Naive thymus-derived CD4-positive, alpha-beta T cell (primary cell): ENCODE data around the gene CD38. TPM values are rescaled to one million over a fixed set of nuclear protein-coding genes. Genes with fewer than 3 reads are reported as not detected.

Experiments used
- ATAC-seq: fragments of 150-1000 bp; cut with Tn5 transposase; 2 replicates; pipeline ENCODE4 v1.10.0; 2021; ENCODE audit warnings: mild to moderate bottlenecking, moderate library complexity
- CTCF ChIA-PET: fragments of 350-600 bp; sonication (Branson Sonifier 250); formaldehyde crosslinking; loops from one replicate; lab custom pipeline; 2021; ENCODE audit warnings: antibody characterized with exemption; lab: Charles Lee
- POLR2A ChIA-PET: fragments of 350-600 bp; sonication (Branson Sonifier 250); formaldehyde crosslinking; loops from one replicate; lab custom pipeline; 2021; ENCODE audit warnings: antibody characterized with exemption, inconsistent platforms; lab: Charles Lee
- DNase-seq, 9 donors: peaks; one replicate each; pipeline versions ENCODE4 v3.0.0 to v3.0.0-alpha.2; 2020 to 2022; ENCODE audit warnings: mixed read lengths in 1 of 9
- H3K27ac ChIP-seq: one replicate; pipeline ENCODE4 v1.7.0; 2013; ENCODE audit warnings: mild to moderate bottlenecking, low read depth, low read length, moderate library complexity
- H3K27me3 ChIP-seq, 2 donors: one replicate each; pipeline ENCODE4 v1.7.0; 2013; ENCODE audit warnings: low read length in 2 of 2, mild to moderate bottlenecking in 2 of 2, moderate library complexity in 2 of 2; ENCODE audit not compliant: control insufficient read depth in 2 of 2, insufficient read depth in 2 of 2
- H3K36me3 ChIP-seq, 3 experiments: 1 replicate in 2 of 3; 2 replicates in 1 of 3; pipeline ENCODE4 v1.7.0; 2013; ENCODE audit warnings: low read length in 3 of 3, mild to moderate bottlenecking in 3 of 3, moderate library complexity in 1 of 3; ENCODE audit not compliant: insufficient read depth in 3 of 3, control insufficient read depth in 2 of 3
- H3K4me1 ChIP-seq, 2 donors: one replicate each; pipeline ENCODE4 v1.7.0; 2013; ENCODE audit warnings: low read length in 2 of 2, mild to moderate bottlenecking in 2 of 2, moderate library complexity in 1 of 2; ENCODE audit not compliant: control insufficient read depth in 2 of 2, insufficient read depth in 2 of 2
- H3K4me3 ChIP-seq: 2 replicates; pipeline ENCODE4 v1.7.0; 2013; ENCODE audit warnings: mild to moderate bottlenecking, low read length
- H3K9me3 ChIP-seq, 3 experiments: 1 replicate in 2 of 3; 2 replicates in 1 of 3; pipeline ENCODE4 v1.7.0; 2013; ENCODE audit warnings: low read length in 3 of 3; ENCODE audit not compliant: control insufficient read depth in 2 of 3
- H3K27ac Mint-ChIP-seq, 9 donors: one replicate each; pipeline ENCODE4 v1.8.0; 2020 to 2022; ENCODE audit warnings: mixed read lengths in 9 of 9, mild to moderate bottlenecking in 8 of 9, moderate library complexity in 5 of 9, inconsistent platforms in 2 of 9
- H3K27me3 Mint-ChIP-seq, 5 donors: one replicate each; pipeline ENCODE4 v1.8.0; 2021 to 2022; ENCODE audit warnings: mixed read lengths in 5 of 5, mild to moderate bottlenecking in 1 of 5
- H3K36me3 Mint-ChIP-seq, 5 donors: one replicate each; pipeline ENCODE4 v1.8.0; 2020 to 2022; ENCODE audit warnings: mixed read lengths in 5 of 5, mild to moderate bottlenecking in 3 of 5, inconsistent platforms in 1 of 5
- H3K4me1 Mint-ChIP-seq, 7 donors: one replicate each; pipeline ENCODE4 v1.8.0; 2020 to 2022; ENCODE audit warnings: mixed read lengths in 7 of 7, mild to moderate bottlenecking in 3 of 7, inconsistent platforms in 1 of 7
- H3K4me3 Mint-ChIP-seq, 10 donors: one replicate each; pipeline ENCODE4 v1.8.0; 2020 to 2022; ENCODE audit warnings: mild to moderate bottlenecking in 10 of 10, mixed read lengths in 10 of 10, moderate library complexity in 6 of 10, inconsistent platforms in 2 of 10
- H3K9me3 Mint-ChIP-seq, 11 donors: one replicate each; pipeline ENCODE4 v1.8.0; 2020 to 2022; ENCODE audit warnings: mixed read lengths in 11 of 11, mild to moderate bottlenecking in 4 of 11, inconsistent platforms in 1 of 11, moderate library complexity in 1 of 11
- intact Hi-C, 2 donors: fragments of 100-400 bp; cut with micrococcal nuclease; formaldehyde crosslinking; loops; one replicate each; pipeline ENCODE4 v1.15.1; 2023
- polyA plus RNA-seq, 2 donors: library from polyadenylated mRNA; unstranded; fragments of 300-500 nt; fragmentation: Illumina TruSeq; gene quantifications; one replicate each; pipeline ENCODE4 v1.2.3, GENCODE V29; 2021
- total RNA-seq, 6 experiments: library from RNA in 5 of 6; stranded (reverse) in 5 of 6; gene quantifications; 1 replicate in 5 of 6; 2 replicates in 1 of 6; pipeline ENCODE4 v1.2.3 and lab custom pipeline; 2021 to 2026

The CD38 gene
- total and polyA plus RNA-seq, 7 experiments from 2014 or later, result 5.6 to 189 (median 14.0) TPM

DNA sequence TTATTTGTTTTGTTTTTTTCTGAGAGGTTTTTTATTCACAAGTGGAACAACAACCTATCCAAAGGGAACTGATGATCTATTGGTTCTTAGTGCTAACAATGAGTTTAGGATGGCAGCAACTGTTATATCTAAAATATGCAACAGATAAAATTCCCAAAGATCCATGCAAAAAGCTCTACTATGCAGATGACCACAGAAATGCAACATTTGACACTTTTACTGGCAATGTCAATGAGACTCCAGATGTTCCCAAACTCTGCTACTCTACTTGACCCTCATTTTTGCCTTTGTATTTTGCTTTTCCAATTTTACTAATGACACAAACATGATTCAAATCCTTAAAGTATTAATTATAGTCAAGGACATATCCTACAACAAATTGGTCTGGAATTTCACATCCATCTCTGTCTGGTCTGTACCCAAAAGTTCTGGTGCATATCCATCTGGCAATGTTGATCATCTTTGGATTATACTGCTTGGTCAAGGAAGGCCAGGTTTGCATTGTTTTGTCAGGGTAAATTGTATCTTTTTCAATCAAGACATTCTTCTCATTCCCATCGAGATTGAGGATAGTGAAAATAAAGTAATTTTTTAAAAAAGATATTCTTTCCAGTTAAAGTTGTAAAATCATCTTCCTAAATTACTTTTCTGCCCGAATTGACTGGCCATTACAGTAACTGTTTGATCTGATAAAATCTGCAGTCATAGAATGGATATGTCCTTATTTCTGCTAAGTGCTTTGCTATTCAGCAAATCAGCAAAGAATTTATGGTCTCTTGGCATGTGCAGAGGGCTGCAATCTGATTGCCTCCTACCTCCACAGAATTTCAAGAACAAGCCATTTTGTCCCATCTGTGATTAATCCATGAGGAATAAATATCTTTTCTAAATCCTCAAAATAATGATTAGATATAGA is 86.8 kb downstream of the CD38 start:
- ChIA-PET CTCF (no interaction called here), POLR2A (no interaction called here)
- peaks cover 0 to 4% (median 0%) of the 10 kb centered on the region in 11 donors for H3K9me3 Mint-ChIP-seq

DNA sequence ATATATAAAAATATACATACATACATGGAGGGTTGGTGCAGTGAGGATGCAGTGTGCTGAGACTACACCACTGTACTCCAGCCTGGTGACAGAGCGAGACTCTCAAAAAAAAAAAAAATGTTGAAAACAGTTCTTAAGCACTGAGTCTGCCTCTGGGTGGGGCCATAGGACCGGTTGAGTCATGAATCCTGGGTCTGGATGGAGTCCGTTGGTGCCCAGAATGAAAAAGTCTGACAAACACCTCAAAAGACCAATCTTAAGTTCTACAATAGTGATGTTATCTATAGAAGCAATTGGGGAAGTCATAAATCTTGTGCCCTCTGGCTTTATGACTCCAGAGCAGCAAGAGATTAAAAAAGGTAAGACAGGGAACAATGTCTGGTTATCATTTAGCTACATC is 90.0 kb downstream of the CD38 start:
- no peak overlapping the region for H3K27ac ChIP-seq
- peaks cover 0 to 7% (median 0%) of the 10 kb centered on the region in 5 donors for H3K36me3 Mint-ChIP-seq
- DNase-seq (peak in 1 of 9 donors; percentile 8), ATAC-seq (no peak)
- peaks cover 0 to 17% (median 5%) of the 10 kb centered on the region in 5 donors for H3K27me3 Mint-ChIP-seq
- ChIA-PET POLR2A (no interaction called here), CTCF (no interaction called here)
- H3K4me3 Mint-ChIP-seq, result no peak overlapping the region
- H3K4me1 ChIP-seq, result no peaks in the 10 kb centered on the region
- no peak overlapping the region for H3K4me3 ChIP-seq
- H3K9me3 ChIP-seq, result no peaks in the 10 kb centered on the region
- no peaks in the 10 kb centered on the region for H3K27me3 ChIP-seq
- H3K9me3 Mint-ChIP-seq, result peaks cover 0 to 6% (median 0%) of the 10 kb centered on the region in 11 donors
- no peak overlapping the region for H3K27ac Mint-ChIP-seq
- no peaks in the 10 kb centered on the region for H3K4me1 Mint-ChIP-seq
- intact Hi-C loops, result loop anchor here in 1 of 2 donors (10.0 kb wide), 1 partner anchor 133 kb away; no protein-coding TSS in a partner anchor
- H3K36me3 ChIP-seq, result no peaks in the 10 kb centered on the region

More for the DNA sequence above, 86.8 kb downstream of the CD38 start:
- no peaks in the 10 kb centered on the region for H3K27me3 ChIP-seq
- H3K4me1 ChIP-seq, result no peaks in the 10 kb centered on the region
- H3K36me3 ChIP-seq, result no peaks in the 10 kb centered on the region
- ATAC-seq (no peak), DNase-seq (no peak)
- Mint-ChIP-seq H3K27ac (no peak overlapping the region), H3K36me3 (no peaks in the 10 kb centered on the region), H3K4me1 (no peaks in the 10 kb centered on the region), H3K27me3 (peaks cover 0 to 7% (median 0%) of the 10 kb centered on the region in 5 donors), H3K4me3 (no peak overlapping the region)
- no peaks in the 10 kb centered on the region for H3K9me3 ChIP-seq
- no peak overlapping the region for H3K27ac ChIP-seq
- intact Hi-C loops, result loop anchor here in 1 of 2 donors (10.0 kb wide), 1 partner anchor 130 kb away; no protein-coding TSS in a partner anchor
- no peak overlapping the region for H3K4me3 ChIP-seq

DNA sequence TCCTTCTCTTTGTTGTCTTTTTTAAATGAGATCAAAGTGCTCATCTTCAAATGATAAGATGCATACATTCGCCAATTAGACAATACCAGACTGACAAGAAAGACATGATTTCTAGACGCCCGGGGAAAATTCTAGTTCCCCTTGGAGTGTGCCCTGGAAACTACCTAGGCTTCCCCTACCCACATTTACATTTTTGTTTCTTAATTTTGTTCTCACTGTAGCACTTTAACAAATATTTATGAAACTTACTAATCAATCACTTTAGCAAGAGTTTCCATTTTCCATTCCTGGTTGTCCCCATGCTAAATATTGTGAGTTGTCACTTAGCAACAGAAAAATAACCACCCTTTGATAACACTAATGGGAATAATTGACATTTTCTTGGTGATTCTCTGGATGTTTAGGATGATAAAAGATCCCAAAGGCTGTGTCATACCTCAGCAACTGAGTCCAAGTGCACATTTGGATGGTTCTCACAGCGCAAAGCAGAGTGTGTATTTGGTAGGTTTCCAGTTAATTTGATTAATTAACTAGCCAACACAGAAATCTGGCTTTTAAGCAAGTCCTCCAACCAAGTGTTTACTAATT is 90.8 kb downstream of the CD38 start:
- ATAC-seq (no peak), DNase-seq (no peak)
- intact Hi-C loops, result loop anchor here in 1 of 2 donors (10.0 kb wide), 1 partner anchor 134 kb away; no protein-coding TSS in a partner anchor
- H3K27me3 Mint-ChIP-seq, result peaks cover 0 to 19% (median 5%) of the 10 kb centered on the region in 5 donors
- no peak overlapping the region for H3K4me3 Mint-ChIP-seq
- no peaks in the 10 kb centered on the region for H3K27me3 ChIP-seq
- H3K27ac Mint-ChIP-seq, result peak overlapping the region in 1 of 9 donors; percentile 10
- peaks cover 0 to 6% (median 0%) of the 10 kb centered on the region in 11 donors for H3K9me3 Mint-ChIP-seq
- H3K27ac ChIP-seq, result no peak overlapping the region
- CTCF ChIA-PET, result no interaction called here
- H3K9me3 ChIP-seq, result no peaks in the 10 kb centered on the region
- no peak overlapping the region for H3K4me3 ChIP-seq
- no peaks in the 10 kb centered on the region for H3K36me3 ChIP-seq
- H3K36me3 Mint-ChIP-seq, result peaks cover 0 to 7% (median 0%) of the 10 kb centered on the region in 5 donors
- no peaks in the 10 kb centered on the region for H3K4me1 ChIP-seq
- POLR2A ChIA-PET, result no interaction called here
- no peaks in the 10 kb centered on the region for H3K4me1 Mint-ChIP-seq

DNA sequence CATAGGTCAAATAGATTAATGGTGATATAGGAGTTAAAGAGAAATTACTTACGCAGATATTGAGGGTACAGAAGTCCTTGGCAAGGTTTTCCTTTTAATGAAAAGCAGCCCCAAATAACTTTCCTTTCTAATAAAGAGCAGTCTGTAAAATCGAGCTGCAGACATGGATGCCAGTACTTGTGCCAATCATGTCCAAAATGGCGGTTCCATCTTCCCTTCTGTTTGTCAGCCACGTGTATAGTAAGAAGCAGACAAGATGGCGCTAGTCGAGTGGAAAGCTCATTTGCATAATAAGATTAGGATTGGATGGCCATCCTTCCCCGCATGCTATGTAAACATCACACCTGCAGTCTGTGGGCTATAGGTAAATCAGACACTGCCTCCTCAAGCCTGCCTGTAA is 92.0 kb downstream of the CD38 start:
- CTCF ChIA-PET, result interaction anchor here (1.5 kb wide), 1 partner anchor 12 kb away, joined by 7 read pairs; no protein-coding TSS in a partner anchor
- no peaks in the 10 kb centered on the region for H3K27me3 ChIP-seq
- H3K4me1 ChIP-seq, result no peaks in the 10 kb centered on the region
- no peaks in the 10 kb centered on the region for H3K4me1 Mint-ChIP-seq
- H3K4me3 ChIP-seq, result no peak overlapping the region
- no peak overlapping the region for H3K4me3 Mint-ChIP-seq
- no peaks in the 10 kb centered on the region for H3K9me3 ChIP-seq
- H3K36me3 ChIP-seq, result no peaks in the 10 kb centered on the region
- H3K27me3 Mint-ChIP-seq, result peaks cover 0 to 19% (median 5%) of the 10 kb centered on the region in 5 donors
- no peak overlapping the region for H3K27ac Mint-ChIP-seq
- DNase-seq (no peak), ATAC-seq (no peak)
- intact Hi-C loops, result no loop called here
- POLR2A ChIA-PET, result no interaction called here
- peaks cover 0 to 6% (median 0%) of the 10 kb centered on the region in 11 donors for H3K9me3 Mint-ChIP-seq
- H3K36me3 Mint-ChIP-seq, result peaks cover 0 to 10% (median 0%) of the 10 kb centered on the region in 5 donors
- H3K27ac ChIP-seq, result no peak overlapping the region

DNA sequence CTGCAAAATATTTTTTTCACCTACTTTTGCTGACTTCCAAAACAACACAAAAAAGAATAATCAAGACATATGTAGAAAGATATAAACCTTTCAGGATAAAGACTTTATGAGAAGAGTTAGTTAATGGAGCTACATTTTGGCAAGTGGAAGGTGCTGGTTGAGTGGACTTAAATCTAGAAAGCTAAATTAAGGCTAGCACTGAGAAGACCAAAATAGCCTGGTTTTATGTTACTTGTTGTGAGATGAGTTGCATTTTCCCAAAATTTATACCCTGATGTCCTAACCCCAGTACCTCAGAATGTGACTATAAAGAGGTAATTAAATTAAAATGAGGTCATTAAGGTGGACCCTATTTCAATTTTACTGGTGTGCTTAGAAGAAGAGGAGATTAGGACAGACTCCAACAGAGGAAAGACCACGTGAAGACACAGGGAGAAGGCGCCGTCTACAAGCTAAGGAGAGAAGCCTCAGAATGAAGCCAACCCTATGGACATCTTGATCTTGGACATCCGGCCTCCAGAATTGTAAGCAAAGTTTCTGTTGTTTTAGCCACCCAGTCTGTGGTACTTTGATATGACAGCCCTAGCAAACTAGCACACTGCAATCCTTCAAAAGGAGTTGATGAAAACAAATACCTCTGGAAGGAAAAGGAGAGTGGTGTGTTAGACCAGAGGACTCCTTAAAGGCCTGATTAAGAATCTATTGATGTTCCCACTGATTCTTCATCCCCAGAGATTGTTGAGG is 93.0 kb downstream of the CD38 start:
- H3K36me3 Mint-ChIP-seq, result peaks cover 0 to 10% (median 0%) of the 10 kb centered on the region in 5 donors
- peaks cover 0 to 6% (median 0%) of the 10 kb centered on the region in 11 donors for H3K9me3 Mint-ChIP-seq
- H3K4me1 Mint-ChIP-seq, result no peaks in the 10 kb centered on the region
- H3K27me3 Mint-ChIP-seq, result peaks cover 0 to 21% (median 5%) of the 10 kb centered on the region in 5 donors
- ATAC-seq (no peak), DNase-seq (no peak)
- intact Hi-C loops, result no loop called here
- H3K27ac ChIP-seq, result no peak overlapping the region
- POLR2A ChIA-PET, result no interaction called here
- no peak overlapping the region for H3K27ac Mint-ChIP-seq
- H3K27me3 ChIP-seq, result no peaks in the 10 kb centered on the region
- H3K36me3 ChIP-seq, result no peaks in the 10 kb centered on the region
- H3K9me3 ChIP-seq, result no peaks in the 10 kb centered on the region
- H3K4me3 ChIP-seq, result no peak overlapping the region
- H3K4me1 ChIP-seq, result no peaks in the 10 kb centered on the region
- CTCF ChIA-PET, result interaction anchor here (1.5 kb wide), 1 partner anchor 11 kb away, joined by 7 read pairs; no protein-coding TSS in a partner anchor
- H3K4me3 Mint-ChIP-seq, result no peak overlapping the region

DNA sequence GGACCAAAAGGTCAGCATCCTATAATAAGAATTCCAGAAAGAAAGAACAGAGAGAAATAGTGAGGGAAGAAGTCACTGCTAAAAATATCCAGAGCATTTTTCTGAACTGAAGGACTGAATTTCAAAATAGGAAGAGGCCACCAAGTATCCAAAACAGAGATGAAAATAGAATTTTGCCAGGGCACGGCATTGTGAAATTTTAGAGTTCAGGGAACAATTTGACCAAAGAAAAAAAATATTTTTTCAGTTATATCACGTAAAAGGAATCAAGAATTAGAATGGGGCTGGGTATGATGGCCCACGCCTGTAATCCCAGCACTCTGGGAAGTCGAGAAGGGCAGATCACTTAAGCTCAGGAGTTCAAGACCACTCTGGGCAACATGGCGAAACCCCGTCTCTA is 95.0 kb downstream of the CD38 start:
- no peak for ATAC-seq
- no peaks in the 10 kb centered on the region for H3K9me3 ChIP-seq
- no peaks in the 10 kb centered on the region for H3K27me3 ChIP-seq
- intact Hi-C loops, result no loop called here
- ChIA-PET CTCF (no interaction called here), POLR2A (no interaction called here)
- Mint-ChIP-seq H3K9me3 (peaks cover 0 to 9% (median 4%) of the 10 kb centered on the region in 11 donors), H3K36me3 (peaks cover 0 to 10% (median 0%) of the 10 kb centered on the region in 5 donors), H3K4me3 (no peak overlapping the region), H3K27me3 (peaks cover 0 to 21% (median 5%) of the 10 kb centered on the region in 5 donors), H3K4me1 (no peaks in the 10 kb centered on the region), H3K27ac (no peak overlapping the region)
- no peaks in the 10 kb centered on the region for H3K4me1 ChIP-seq
- H3K36me3 ChIP-seq, result no peaks in the 10 kb centered on the region
- no peak overlapping the region for H3K4me3 ChIP-seq
- no peak overlapping the region for H3K27ac ChIP-seq
- DNase-seq, result no peak
